Loucy (cell line): Measurements from ENCODE around the gene ENTPD1.
"Not testable (repeated sequence)": the region's sequence is repeated elsewhere in the genome, so short reads cannot be mapped to it uniquely, and the experiment has no call there.

Source experiments
- H2AFZ ChIP-seq: fragments of 200-600 bp; sonication (generic); 2 replicates; pipeline ENCODE4 v1.6.0; 2016; ENCODE audit warnings: antibody characterized with exemption, mild to moderate bottlenecking, low read length, moderate library complexity
- H3F3A ChIP-seq: fragments of 200-600 bp; 2 replicates; pipeline ENCODE4 v1.6.0; 2016; ENCODE audit warnings: antibody characterized with exemption, low read depth, mild to moderate bottlenecking
- H3K27me3 ChIP-seq: fragments of 200-600 bp; sonication (generic); 2 replicates; pipeline ENCODE4 v1.6.1; 2014; ENCODE audit warnings: low read length, mild to moderate bottlenecking; ENCODE audit not compliant: insufficient read depth, poor library complexity, severe bottlenecking
- H3K36me3 ChIP-seq: fragments of 200-600 bp; sonication (generic); 2 replicates; pipeline ENCODE4 v1.6.1; 2016; ENCODE audit warnings: low read length; ENCODE audit not compliant: insufficient read depth
- H3K4me1 ChIP-seq: fragments of 200-600 bp; sonication (generic); 2 replicates; pipeline ENCODE4 v1.5.1; 2014; ENCODE audit warnings: low read length, mild to moderate bottlenecking; ENCODE audit not compliant: insufficient read depth, poor library complexity, severe bottlenecking
- H3K4me2 ChIP-seq: fragments of 200-600 bp; sonication (generic); 2 replicates; pipeline ENCODE4 v1.6.0; 2014; ENCODE audit warnings: antibody characterized with exemption, low read length, low read depth, mild to moderate bottlenecking; ENCODE audit not compliant: poor library complexity, severe bottlenecking
- H3K4me3 ChIP-seq: fragments of 200-600 bp; sonication (generic); 2 replicates; pipeline ENCODE4 v1.5.1; 2014; ENCODE audit warnings: low read length, mild to moderate bottlenecking, mixed read lengths; ENCODE audit not compliant: poor library complexity, severe bottlenecking
- H3K79me2 ChIP-seq: fragments of 200-600 bp; sonication (generic); 2 replicates; pipeline ENCODE4 v1.6.1; 2014; ENCODE audit warnings: low read length; ENCODE audit not compliant: insufficient read depth
- H3K9ac ChIP-seq: fragments of 200-600 bp; sonication (generic); 2 replicates; pipeline ENCODE4 v1.6.0; 2014; ENCODE audit warnings: mild to moderate bottlenecking, low read depth, low read length, moderate library complexity; ENCODE audit not compliant: poor library complexity, severe bottlenecking
- H3K9me2 ChIP-seq: fragments of 200-600 bp; sonication (generic); replicated peaks from 2 replicates; pipeline ENCODE4 v1.6.1; 2016; ENCODE audit warnings: low read depth, low read length, mixed read lengths
- H3K9me3 ChIP-seq: fragments of 200-600 bp; sonication (generic); 2 replicates; pipeline ENCODE4 v1.6.1; 2014; ENCODE audit warnings: mild to moderate bottlenecking, antibody characterized with exemption, low read length, low read depth; ENCODE audit not compliant: insufficient read depth
- H4K20me1 ChIP-seq: fragments of 200-600 bp; sonication (generic); 2 replicates; pipeline ENCODE4 v1.6.0; 2014; ENCODE audit warnings: antibody characterized with exemption, low read length, mild to moderate bottlenecking; ENCODE audit not compliant: insufficient read depth, poor library complexity, severe bottlenecking
- CTCF ChIP-seq: fragments of 200-600 bp; sonication (generic); conservative IDR thresholded peaks from 2 replicates; pipeline ENCODE4 v1.5.1; 2014; ENCODE audit warnings: mild to moderate bottlenecking, antibody characterized with exemption, low read length
- EZH2phosphoT487 ChIP-seq: fragments of 200-600 bp; IDR thresholded peaks from 2 replicates; pipeline ENCODE4 v1.6.1; 2018; ENCODE audit warnings: antibody characterized with exemption, mild to moderate bottlenecking, moderate library complexity, borderline replicate concordance

ENTPD1 gene

GRCh38 chr10:95728526-95728925 is 27.4 kb upstream of the ENTPD1 start:
- Histone ChIP-seq H3K4me1 (no peaks in the 10 kb centered on the region), H3K4me2 (no peak overlapping the region), H3K9ac (no peak overlapping the region)

GRCh38 chr10:95729323-95730055 is 26.5 kb upstream of the ENTPD1 start:
- no peaks in the 10 kb centered on the region for H3K9me2 ChIP-seq
- no peaks in the 10 kb centered on the region for H3K27me3 ChIP-seq
- H3F3A ChIP-seq = no peaks in the 10 kb centered on the region
- H3K4me2 ChIP-seq = no peak overlapping the region
- TF ChIP-seq EZH2phosphoT487 (no peak), CTCF (no peak)
- H3K4me3 ChIP-seq = no peak overlapping the region
- no peaks in the 10 kb centered on the region for H3K79me2 ChIP-seq
- no peaks in the 10 kb centered on the region for H4K20me1 ChIP-seq
- peak overlapping the region; percentile 23; the same call in 1 of the 2 replicates for H2AFZ ChIP-seq
- no peaks in the 10 kb centered on the region for H3K4me1 ChIP-seq
- H3K36me3 ChIP-seq = no peaks in the 10 kb centered on the region
- H3K9ac ChIP-seq = no peak overlapping the region
- peaks cover 5% of the 10 kb centered on the region; the same call in 1 of the 2 replicates for H3K9me3 ChIP-seq

More at GRCh38 chr10:95728526-95728925, 27.4 kb upstream of the ENTPD1 start:
- Histone ChIP-seq H3K79me2 (no peaks in the 10 kb centered on the region), H3K9me2 (no peaks in the 10 kb centered on the region), H3K9me3 (peaks cover 5% of the 10 kb centered on the region; the same call in 1 of the 2 replicates), H4K20me1 (no peaks in the 10 kb centered on the region), H3K4me3 (no peak overlapping the region), H3F3A (no peaks in the 10 kb centered on the region), H3K27me3 (no peaks in the 10 kb centered on the region), H3K36me3 (no peaks in the 10 kb centered on the region), H2AFZ (no peak overlapping the region)
- TF ChIP-seq CTCF (0 out of 2 replicates have a peak, but pooled peaks have one; percentile 18), EZH2phosphoT487 (no peak)

GRCh38 chr10:95730233-95730632 is 25.7 kb upstream of the ENTPD1 start:
- H3K79me2 ChIP-seq = no peaks in the 10 kb centered on the region
- H3K9me2 ChIP-seq = no peaks in the 10 kb centered on the region
- no peak overlapping the region for H3K4me3 ChIP-seq
- no peak overlapping the region for H3K4me2 ChIP-seq
- H3K4me1 ChIP-seq = no peaks in the 10 kb centered on the region
- no peaks in the 10 kb centered on the region for H3K27me3 ChIP-seq
- H3K9ac ChIP-seq = no peak overlapping the region
- peaks cover 5% of the 10 kb centered on the region; the same call in 1 of the 2 replicates for H3K9me3 ChIP-seq
- TF ChIP-seq CTCF = no peak
- no peak for TF ChIP-seq EZH2phosphoT487
- H2AFZ ChIP-seq = no peak overlapping the region
- no peaks in the 10 kb centered on the region for H3K36me3 ChIP-seq
- H4K20me1 ChIP-seq = no peaks in the 10 kb centered on the region
- H3F3A ChIP-seq = no peaks in the 10 kb centered on the region

GRCh38 chr10:95732907-95733306 is 23.1 kb upstream of the ENTPD1 start:
- not testable (repeated sequence) for H3K9me2 ChIP-seq, H3K36me3 ChIP-seq, H3K27me3 ChIP-seq, H3K4me1 ChIP-seq, H3K79me2 ChIP-seq, H3K9me3 ChIP-seq, H3K4me3 ChIP-seq, H3F3A ChIP-seq, H3K4me2 ChIP-seq, H3K9ac ChIP-seq, H4K20me1 ChIP-seq, H2AFZ ChIP-seq
